ENCODE measurements around the gene MRPS18B. TPM values are rescaled to one million over a fixed set of nuclear protein-coding genes. Genes with fewer than 3 reads are reported as not detected.
A peak's percentile ranks its signal among the peaks of the same experiment; 100 is the strongest.

The MRPS18B gene
- total and polyA plus RNA-seq, 2 of the 13 experiments (the other 11 are each of a cell fraction or from before 2014, with no cell fraction given) = 125 to 131 TPM

GRCh38 chr6:30571075-30571761 lies 46.4 kb upstream of the MRPS18B start, which contains the start of gene ABCF1 (continued):
- TF ChIP-seq ZBTB4 (CRISPR knock-in tag; IDR thresholded peaks at IDR 0.05; ENCODE audit: borderline replicate concordance) = peak; percentile 94; the same call in 1 of the 2 replicates
- TF ChIP-seq CENPX (CRISPR knock-in tag; IDR thresholded peaks at IDR 0.05) = no peak
- peak; percentile 99 for TF ChIP-seq ZNF337 (CRISPR knock-in tag; IDR thresholded peaks at IDR 0.05; ENCODE audit: borderline replicate concordance, low read depth)
- peak; percentile 86 for TF ChIP-seq ZBTB2 (CRISPR knock-in tag; IDR thresholded peaks at IDR 0.05; ENCODE audit: low read depth)
- no peak; the same call in 1 of the 2 replicates for TF ChIP-seq ZBTB7A (CRISPR knock-in tag; IDR thresholded peaks at IDR 0.05)
- 0 out of 2 replicates have a peak, but pooled peaks have one; percentile 54 for TF ChIP-seq MYNN (CRISPR knock-in tag; IDR thresholded peaks at IDR 0.05; ENCODE audit: low read depth)
- peak; percentile 19; the same call in 1 of the 2 replicates for TF ChIP-seq TMF1 (CRISPR knock-in tag; IDR thresholded peaks at IDR 0.05; ENCODE audit: low read depth)
- peak; percentile 74 for TF ChIP-seq XRCC5 (optimal IDR thresholded peaks at IDR 0.05; ENCODE audit: low read length)
- peak; percentile 44; the same call in 1 of the 2 replicates for TF ChIP-seq ZNF775 (CRISPR knock-in tag; IDR thresholded peaks at IDR 0.05; ENCODE audit: borderline replicate concordance)
- peak; percentile 90 for TF ChIP-seq DMTF1 (CRISPR knock-in tag; IDR thresholded peaks at IDR 0.05)
- TF ChIP-seq ZKSCAN1 (IDR thresholded peaks at IDR 0.05; ENCODE audit: low read length) = peak; percentile 44; the same call in 1 of the 2 replicates
- TF ChIP-seq ZBTB14 (CRISPR knock-in tag; IDR thresholded peaks at IDR 0.05) = peak; percentile 35; the same call in 1 of the 2 replicates
- peak; percentile 92 for TF ChIP-seq MAZ (IDR thresholded peaks at IDR 0.05; ENCODE audit: borderline replicate concordance, low read depth, low read length)
- TF ChIP-seq MAZ (CRISPR knock-in tag; IDR thresholded peaks at IDR 0.05; ENCODE audit: low read depth) = peak; percentile 98
- no peak; the same call in 1 of the 2 replicates for TF ChIP-seq ARID3A (IDR thresholded peaks at IDR 0.05; ENCODE audit: low read depth, low read length)
- TF ChIP-seq HINFP (CRISPR knock-in tag; IDR thresholded peaks at IDR 0.05; ENCODE audit: low read depth) = peak; percentile 97

Data from HepG2 (cell line).